ENCODE measurements around the gene CHST4. TPM values are rescaled to one million over a fixed set of nuclear protein-coding genes. Genes with fewer than 3 reads are reported as not detected.
"Not testable (repeated sequence)": the region's sequence is repeated elsewhere in the genome, so short reads cannot be mapped to it uniquely, and the experiment has no call there.

The CHST4 gene
- total RNA-seq, 1 donor from 2014 or later, result not detected

DNA sequence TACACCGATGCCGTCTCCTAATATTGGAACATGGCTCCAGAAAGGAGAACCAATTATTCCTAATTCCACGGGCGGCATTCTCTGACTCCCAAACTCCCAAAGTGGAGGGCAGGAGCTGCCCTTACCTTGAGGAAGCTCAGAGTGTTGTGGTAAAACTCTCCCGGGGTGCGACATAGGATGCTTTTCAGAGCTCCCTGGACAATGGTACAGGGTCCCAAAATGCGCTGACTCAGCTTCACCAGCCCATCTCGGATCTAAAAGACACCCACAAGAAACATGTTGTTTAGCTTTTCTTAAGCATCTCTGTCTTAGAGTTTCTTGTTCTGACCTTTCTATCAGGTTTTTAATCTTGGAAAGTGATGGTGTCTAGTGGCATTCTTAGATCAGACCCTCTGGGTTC, 43.9 kb downstream of the CHST4 start:
- no peak for DNase-seq

DNA sequence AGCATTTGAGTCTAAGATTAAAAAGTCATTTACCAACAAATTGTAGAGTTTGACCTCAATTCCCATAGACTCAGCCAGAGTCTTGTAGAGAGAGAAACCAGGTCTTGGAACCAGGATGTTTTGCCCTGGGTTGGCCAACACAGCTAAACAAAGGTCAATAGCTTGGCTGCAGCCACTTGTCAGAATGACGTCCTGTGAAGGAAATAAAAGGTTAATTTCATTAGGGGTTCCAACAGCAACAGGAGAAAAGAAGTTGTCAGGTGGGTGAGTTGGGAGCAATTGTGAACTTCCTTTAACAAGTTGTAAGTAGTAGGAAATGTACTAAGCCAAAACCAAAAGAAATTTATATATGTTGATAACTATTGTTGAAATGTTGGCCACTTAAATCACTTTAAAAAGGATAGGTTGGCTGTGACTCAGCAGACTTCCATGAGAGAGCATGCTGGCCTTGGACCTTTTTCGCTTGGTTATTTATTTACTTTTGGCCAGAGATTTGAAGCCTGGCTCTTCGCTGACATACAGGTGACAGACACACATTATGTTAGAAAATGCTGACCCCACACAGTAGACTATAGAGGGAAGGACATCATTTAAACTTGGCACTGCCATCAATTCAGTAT, 46.4 kb downstream of the CHST4 start:
- no peak for DNase-seq

DNA sequence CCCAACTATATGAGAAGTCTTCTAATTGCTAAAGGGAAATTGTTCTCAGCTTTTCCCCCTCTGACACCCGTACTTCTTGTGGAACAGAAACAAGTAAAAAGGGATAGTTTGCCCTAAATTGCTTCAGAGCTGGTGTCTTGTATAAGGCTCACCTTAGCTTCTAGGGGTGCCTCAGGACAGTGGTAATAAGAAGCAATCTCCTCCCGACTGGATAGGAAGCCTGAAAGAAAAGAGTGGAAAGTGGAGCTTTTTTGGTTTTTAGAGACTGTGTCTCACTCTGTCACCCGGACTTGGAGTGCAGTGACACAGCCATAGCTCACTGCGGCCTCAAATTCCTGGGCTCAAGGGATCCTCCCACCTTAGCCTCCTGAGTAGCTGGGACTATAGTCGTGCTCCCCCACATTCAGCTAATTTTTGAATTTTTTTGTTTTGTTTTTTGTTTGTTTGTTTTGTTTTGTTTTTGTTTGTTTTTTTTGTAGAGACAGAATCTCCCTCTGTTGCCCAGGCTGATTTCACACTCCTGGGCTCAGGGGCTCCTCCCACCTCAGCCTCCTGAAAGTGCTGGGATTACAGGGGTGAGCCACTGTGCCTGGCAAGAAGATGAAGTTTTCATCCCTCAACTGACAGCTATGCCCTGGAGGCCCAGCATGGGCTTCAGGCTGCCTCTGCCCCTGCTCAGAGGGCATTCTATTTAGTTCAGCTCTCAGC, 47.3 kb downstream of the CHST4 start:
- DNase-seq, result no peak

DNA sequence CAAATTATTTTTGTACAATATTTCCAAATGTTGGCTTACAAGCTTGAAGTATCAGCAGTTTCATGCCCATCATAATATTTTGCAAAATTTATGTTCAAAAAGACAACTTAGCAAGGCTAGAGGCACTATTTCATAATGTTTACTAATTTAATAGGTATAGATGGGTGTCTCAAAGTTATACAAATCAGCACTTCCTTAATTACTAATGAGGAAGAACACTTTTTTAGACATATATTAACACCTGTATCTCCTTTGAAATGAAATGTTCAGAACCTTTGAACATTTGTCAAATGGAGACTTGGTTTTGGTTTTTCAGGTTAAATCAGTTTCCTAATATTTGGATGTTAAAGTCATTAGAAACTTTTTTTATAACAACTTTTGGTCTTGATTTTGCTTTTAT, 48.5 kb downstream of the CHST4 start:
- no peak for DNase-seq

DNA sequence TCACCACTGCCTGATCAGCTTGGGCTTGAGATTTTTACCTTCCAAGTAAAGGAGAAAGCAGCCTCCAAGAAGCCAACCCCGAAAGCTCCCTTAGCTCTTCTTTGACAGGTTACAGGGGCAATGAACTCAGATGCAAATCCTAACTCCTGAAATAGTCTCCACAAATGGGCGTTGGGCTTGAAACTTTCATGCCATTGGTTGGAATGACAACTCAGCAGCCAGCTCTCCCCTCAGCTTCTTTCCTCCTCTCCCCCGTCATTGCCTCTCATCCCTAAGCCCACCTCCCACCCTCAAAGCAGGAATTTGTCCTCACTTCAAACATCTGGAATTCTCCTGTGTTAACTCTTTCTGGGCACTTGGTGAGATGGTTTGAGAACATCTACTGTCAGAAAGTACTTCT, 50.7 kb downstream of the CHST4 start, which contains the start of gene TAT:
TSS of gene TAT (minus strand) at position 122 of the 400 bp plus-strand sequence. CDS start 677 bp downstream, outside the sequence.
- no peak for DNase-seq

DNA sequence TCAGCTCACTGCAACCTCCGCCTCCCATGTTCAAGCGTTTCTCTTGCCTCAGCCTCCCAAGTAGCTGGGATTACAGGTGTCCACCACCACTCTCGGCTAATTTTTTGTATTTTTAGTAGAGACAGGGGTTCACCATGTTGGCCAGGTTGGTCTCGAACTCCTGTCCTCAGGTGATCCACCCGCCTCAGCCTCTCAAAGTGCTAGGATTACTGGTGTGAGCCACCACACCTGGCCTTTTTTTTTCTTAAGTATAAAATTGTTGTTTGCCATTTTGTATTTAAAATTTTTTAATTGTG, 56.3 kb downstream of the CHST4 start:
- DNase-seq, result not testable (repeated sequence)

DNA sequence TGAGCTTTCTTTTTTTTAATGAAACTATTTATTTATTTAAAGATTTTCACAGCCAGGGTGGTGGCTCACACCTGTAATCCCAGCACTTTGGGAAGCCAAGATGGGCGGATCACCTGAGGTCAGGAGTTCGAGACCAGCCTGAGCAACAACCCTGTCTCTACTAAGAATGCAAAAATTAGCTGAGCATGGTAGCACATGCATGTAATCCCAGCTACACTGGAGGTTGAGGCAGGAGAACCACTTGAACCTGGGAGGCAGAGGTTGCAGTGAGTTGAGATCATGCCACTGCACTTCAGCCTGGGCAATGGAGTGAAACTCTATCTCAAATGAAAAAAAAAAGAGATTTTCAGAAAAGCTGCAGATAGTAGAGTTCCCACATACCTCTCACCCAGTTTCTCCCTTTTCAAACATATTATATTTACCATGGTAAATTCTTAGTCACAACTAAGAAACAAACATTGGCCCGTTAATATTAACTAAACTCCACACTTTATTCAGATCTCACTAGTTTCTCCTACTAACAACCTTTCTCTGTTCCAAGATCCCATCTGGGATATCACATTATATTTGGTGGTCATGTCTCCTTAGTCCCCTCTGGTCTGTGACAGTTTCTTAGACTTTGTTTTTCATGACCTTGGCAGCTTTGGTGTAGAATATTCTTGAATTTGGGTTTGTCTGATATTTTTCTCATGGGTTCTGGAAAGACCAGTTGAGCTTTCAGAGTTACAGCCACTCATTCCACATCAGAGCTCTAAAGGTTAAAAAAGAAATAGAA, 58.5 kb downstream of the CHST4 start:
- no peak for DNase-seq

DNA sequence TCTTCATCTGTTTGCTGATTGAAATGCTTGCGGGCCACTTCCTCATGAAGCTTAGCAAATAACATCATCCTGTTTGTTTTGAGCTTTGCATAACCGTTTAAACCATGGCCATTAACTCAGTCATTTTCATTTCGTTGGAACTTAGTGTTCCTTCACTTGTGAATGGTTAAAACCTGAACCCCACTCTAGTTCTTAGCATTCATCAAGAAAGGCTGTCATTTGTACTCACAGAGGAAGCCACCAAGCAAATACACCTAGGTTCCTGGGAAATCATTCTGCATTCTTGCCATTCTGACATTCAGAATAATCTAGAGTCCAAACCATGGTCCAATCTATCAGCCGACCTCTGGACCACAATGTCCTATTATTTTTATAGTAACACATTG, 59.1 kb downstream of the CHST4 start:
- no peak for DNase-seq

Small RNA genes lying within 50 kb of the gene (small RNA-seq; reads per million reads assigned to genes)
- not detected for gene RNU6-1061P

Other genes starting within 250 kb of the CHST4 start
- 50.4 TPM for gene CMTR2, start 237.0 kb upstream of the CHST4 start, total RNA-seq
- gene CALB2, start 167.7 kb upstream of the CHST4 start, total RNA-seq, result 9.2 TPM
- not detected for gene TLE7, start 84.4 kb upstream of the CHST4 start, total RNA-seq
- 23.4 TPM for gene ZNF23, start 64.2 kb upstream of the CHST4 start, total RNA-seq
- gene ZNF19, start 37.1 kb upstream of the CHST4 start, total RNA-seq, result 8.7 TPM
- 0.31 TPM for gene TAT, start 50.7 kb downstream of the CHST4 start, total RNA-seq
- 0.47 TPM for gene MARVELD3, start 99.8 kb downstream of the CHST4 start, total RNA-seq
- 27.0 TPM for gene PHLPP2, start 198.3 kb downstream of the CHST4 start, total RNA-seq